HG02610 (cell line): ENCODE measurements around the gene APOLD1.
"Not testable (repeated sequence)": the region's sequence is repeated elsewhere in the genome, so short reads cannot be mapped to it uniquely, and the experiment has no call there.

Source experiments
- ATAC-seq: cut with Tn5 transposase; IDR thresholded peaks from one replicate; pipeline ENCODE4 v1.9.1; 2021; ENCODE audit warnings: mild to moderate bottlenecking, moderate library complexity; ENCODE audit not compliant: unreplicated experiment

Gene APOLD1

GRCh38 chr12:12784911-12785814 is at the start of gene APOLD1:
Gene APOLD1, plus strand, starts transcription at chr12:12785659. Its CDS starts 33 bp downstream, at chr12:12785692.
- no peak for ATAC-seq

GRCh38 chr12:12736759-12737676 is 48.4 kb upstream of the APOLD1 start:
- ATAC-seq = peak; percentile 78

GRCh38 chr12:12738152-12738551 is 47.3 kb upstream of the APOLD1 start:
- ATAC-seq = not testable (repeated sequence)

- ATAC-seq = no peak
Observed at GRCh38 chr12:12741660-12742059, 43.8 kb upstream of the APOLD1 start.

GRCh38 chr12:12744546-12745305 is 40.7 kb upstream of the APOLD1 start:
- ATAC-seq = no peak

- no peak for ATAC-seq
Observed at GRCh38 chr12:12745576-12746211, 39.8 kb upstream of the APOLD1 start.

GRCh38 chr12:12747278-12747677 is 38.2 kb upstream of the APOLD1 start:
- ATAC-seq = no peak

- no peak for ATAC-seq
Observed at GRCh38 chr12:12748044-12748443, 37.4 kb upstream of the APOLD1 start.

GRCh38 chr12:12749433-12749832 is 36.0 kb upstream of the APOLD1 start:
- ATAC-seq = no peak

GRCh38 chr12:12755923-12756322 is 29.5 kb upstream of the APOLD1 start:
- ATAC-seq = no peak

GRCh38 chr12:12757121-12757520 is 28.3 kb upstream of the APOLD1 start:
- ATAC-seq = no peak

GRCh38 chr12:12759234-12759915 is 26.1 kb upstream of the APOLD1 start:
- ATAC-seq = no peak

- no peak for ATAC-seq
Observed at GRCh38 chr12:12764824-12765223, 20.6 kb upstream of the APOLD1 start.

GRCh38 chr12:12770262-12770661 is 15.2 kb upstream of the APOLD1 start:
- no peak for ATAC-seq

- no peak for ATAC-seq
Observed at GRCh38 chr12:12774791-12775190, 10.7 kb upstream of the APOLD1 start.

- no peak for ATAC-seq
Observed at GRCh38 chr12:12776261-12776660, 9.2 kb upstream of the APOLD1 start.

- no peak for ATAC-seq
Observed at GRCh38 chr12:12777092-12777491, 8.4 kb upstream of the APOLD1 start.

- no peak for ATAC-seq
Observed at GRCh38 chr12:12779007-12779406, 6.5 kb upstream of the APOLD1 start.

GRCh38 chr12:12779529-12779928 is 5.9 kb upstream of the APOLD1 start:
- ATAC-seq = no peak

GRCh38 chr12:12784116-12784515 is 1.3 kb upstream of the APOLD1 start:
- ATAC-seq = no peak
